HEK293 (cell line): Measurements from ENCODE around the gene HS3ST3A1.

Experiments
- CTCF ChIA-PET: fragments of 350-600 bp; formaldehyde crosslinking; extraction: SDS; loops from one replicate; lab custom pipeline; 2021; ENCODE audit warnings: antibody characterized with exemption; lab: Yijun Ruan, JAX
- POLR2A ChIA-PET: fragments of 300-600 bp; formaldehyde crosslinking; extraction: SDS; loops from one replicate; lab custom pipeline; 2020; ENCODE audit warnings: antibody characterized with exemption, inconsistent platforms; lab: Yijun Ruan, JAX
- H3K27ac ChIP-seq: fragments of 200-500 bp; sonication (Bioruptor generic); 2 replicates; pipeline ENCODE4 v1.5.1; 2014; ENCODE audit warnings: low read depth, low read length, control low read depth, inconsistent platforms; ENCODE audit errors: extremely low read depth
- H3K36me3 ChIP-seq, 2 experiments: fragments of 200-500 bp in 1 of 2; sonication (Bioruptor generic) in 1 of 2; 1 replicate in 1 of 2; 2 replicates in 1 of 2; pipeline ENCODE4 v1.5.1; 2014 to 2017; ENCODE audit warnings: inconsistent platforms in 2 of 2, low read length in 2 of 2; ENCODE audit not compliant: control insufficient read depth in 2 of 2, insufficient read depth in 1 of 2
- H3K4me1 ChIP-seq: fragments of 200-500 bp; sonication (Bioruptor generic); 2 replicates; pipeline ENCODE4 v1.5.1; 2014; ENCODE audit warnings: mild to moderate bottlenecking, low read length, inconsistent platforms; ENCODE audit not compliant: control insufficient read depth, insufficient read depth
- H3K4me3 ChIP-seq: 2 replicates; pipeline ENCODE4 v1.5.1; 2011; ENCODE audit warnings: low read depth, mild to moderate bottlenecking, control low read depth, low read length, moderate library complexity
- H3K9me3 ChIP-seq: fragments of 200-500 bp; sonication (Bioruptor generic); 2 replicates; pipeline ENCODE4 v1.5.1; 2014; ENCODE audit warnings: low read depth, low read length, inconsistent platforms; ENCODE audit not compliant: control insufficient read depth, insufficient read depth
- OSR2 ChIP-seq: fragments of 450-650 bp; formaldehyde crosslinking; IDR thresholded peaks from 2 replicates; pipeline ENCODE4 v1.5.1; 2016; ENCODE audit warnings: missing biosample characterization, missing genetic modification characterization
- PRDM4 ChIP-seq: fragments of 450-650 bp; formaldehyde crosslinking; IDR thresholded peaks from 2 replicates; pipeline ENCODE4 v1.5.1; 2017; ENCODE audit warnings: missing biosample characterization, missing genetic modification characterization
- PRDM6 ChIP-seq: fragments of 450-650 bp; formaldehyde crosslinking; IDR thresholded peaks from 2 replicates; pipeline ENCODE4 v1.5.1; 2017; ENCODE audit warnings: missing biosample characterization, missing genetic modification characterization
- SCRT1 ChIP-seq: fragments of 450-650 bp; formaldehyde crosslinking; IDR thresholded peaks from 2 replicates; pipeline ENCODE4 v1.5.1; 2016; ENCODE audit warnings: missing biosample characterization, missing genetic modification characterization, borderline replicate concordance
- SCRT2 ChIP-seq: fragments of 450-650 bp; formaldehyde crosslinking; IDR thresholded peaks from 2 replicates; pipeline ENCODE4 v1.5.1; 2016; ENCODE audit warnings: missing biosample characterization, missing genetic modification characterization
- ZBTB44 ChIP-seq: fragments of 450-650 bp; IDR thresholded peaks from 2 replicates; pipeline ENCODE4 v1.5.1; 2018; ENCODE audit warnings: missing biosample characterization, mild to moderate bottlenecking, missing genetic modification characterization
- ZNF18 ChIP-seq: fragments of 450-650 bp; formaldehyde crosslinking; IDR thresholded peaks from 2 replicates; pipeline ENCODE4 v1.5.1; 2016; ENCODE audit warnings: missing biosample characterization, missing genetic modification characterization
- ZNF362 ChIP-seq: fragments of 450-650 bp; formaldehyde crosslinking; IDR thresholded peaks from 2 replicates; pipeline ENCODE4 v1.5.1; 2016; ENCODE audit warnings: missing biosample characterization, missing genetic modification characterization
- ZNF391 ChIP-seq: fragments of 450-650 bp; formaldehyde crosslinking; IDR thresholded peaks from 2 replicates; pipeline ENCODE4 v1.5.1; 2016; ENCODE audit warnings: low read depth, missing biosample characterization, missing genetic modification characterization, borderline replicate concordance
- ZNF449 ChIP-seq: fragments of 450-650 bp; formaldehyde crosslinking; IDR thresholded peaks from 2 replicates; pipeline ENCODE4 v1.5.1; 2017; ENCODE audit warnings: missing biosample characterization, mild to moderate bottlenecking, missing genetic modification characterization, moderate library complexity
- ZNF664 ChIP-seq: fragments of 450-650 bp; formaldehyde crosslinking; IDR thresholded peaks from 2 replicates; pipeline ENCODE4 v1.5.1; 2016; ENCODE audit warnings: missing biosample characterization, missing genetic modification characterization
- ZSCAN18 ChIP-seq: fragments of 450-650 bp; formaldehyde crosslinking; IDR thresholded peaks from 2 replicates; pipeline ENCODE4 v1.5.1; 2016; ENCODE audit warnings: missing biosample characterization, missing genetic modification characterization

Gene HS3ST3A1

GRCh38 chr17:13598353-13599167 lies 3.2 kb downstream of the HS3ST3A1 start:
- peak; percentile 66 for TF ChIP-seq OSR2 (tag by site-specific recombination)
- no peak for TF ChIP-seq ZNF391
- no peak for TF ChIP-seq ZNF18 (tag by site-specific recombination)
- TF ChIP-seq ZNF362 (tag by site-specific recombination), result 0 out of 2 replicates have a peak, but pooled peaks have one; percentile 21
- TF ChIP-seq SCRT2 (tag by site-specific recombination), result peak; percentile 97
- 0 out of 2 replicates have a peak, but pooled peaks have one; percentile 19 for TF ChIP-seq ZNF449 (tag by site-specific recombination)
- 0 out of 2 replicates have a peak, but pooled peaks have one; percentile 10 for TF ChIP-seq ZNF664 (tag by site-specific recombination)
- TF ChIP-seq PRDM4, result peak; percentile 41
- peak; percentile 96 for TF ChIP-seq SCRT1 (tag by site-specific recombination)
- peak; percentile 98 for TF ChIP-seq PRDM6 (tag by site-specific recombination)
- no peak for TF ChIP-seq ZSCAN18 (tag by site-specific recombination)
- TF ChIP-seq ZBTB44, result peak; percentile 85
- Histone ChIP-seq H3K9me3 (no peaks in the 10 kb centered on the region), H3K36me3 (peaks cover 0 to 7% of the 10 kb centered on the region in 2 experiments; a peak in 1 of 3 replicates), H3K4me1 (peaks cover 15% of the 10 kb centered on the region), H3K27ac (peak overlapping the region; percentile 62), H3K4me3 (no peak overlapping the region; the same call in 1 of the 2 replicates)
- POLR2A ChIA-PET, result interaction anchor here (0.8 to 1.3 kb wide), 2 partner anchors 702 to 704 kb away, joined by 3 to 7 read pairs; partner anchors contain the start of gene HS3ST3B1
- CTCF ChIA-PET, result interaction anchor here (0.5 to 3.2 kb wide), 17 partner anchors 18 to 1328 kb away, joined by 3 to 21 read pairs (median 3); partner anchors contain the start of gene HS3ST3B1
